TTC549 (cell line): ENCODE results near the gene BCL6B.

Experiments used
- FAIRE-seq: peaks from 2 replicates; lab custom pipeline; 2012; peaks lifted over from hg19 to GRCh38; lab: Jason Lieb, UNC

Gene BCL6B

GRCh38 chr17:7063518-7064094 is 40.8 kb downstream of the BCL6B start:
- no peak for FAIRE-seq

- no peak for FAIRE-seq
Measured at GRCh38 chr17:7064261-7064660, 41.4 kb downstream of the BCL6B start.

- no peak for FAIRE-seq
Measured at GRCh38 chr17:7067198-7067597, 44.3 kb downstream of the BCL6B start.

- FAIRE-seq = no peak
Measured at GRCh38 chr17:7068268-7068667, 45.4 kb downstream of the BCL6B start.

- FAIRE-seq = no peak
Measured at GRCh38 chr17:7070712-7071111, 47.9 kb downstream of the BCL6B start.

- no peak for FAIRE-seq
Measured at GRCh38 chr17:7072406-7072805, 49.6 kb downstream of the BCL6B start.

- no peak for FAIRE-seq
Measured at GRCh38 chr17:7074931-7075330, 52.1 kb downstream of the BCL6B start.

- no peak for FAIRE-seq
Measured at GRCh38 chr17:7077911-7078546, 55.2 kb downstream of the BCL6B start.

GRCh38 chr17:7078711-7079110 is 55.9 kb downstream of the BCL6B start:
- FAIRE-seq = no peak
